ENCODE data around the gene BRMS1. TPM values are rescaled to one million over a fixed set of nuclear protein-coding genes. Genes with fewer than 3 reads are reported as not detected.

BRMS1 gene
- total RNA-seq, 1 experiment from 2014 or later = 80.5 TPM

- no peak for TF ChIP-seq POLR2AphosphoS5 (IDR thresholded peaks at IDR 0.05; ENCODE audit: low read depth, low read length)
- no peak for TF ChIP-seq CTCF (IDR thresholded peaks at IDR 0.05)
- TF ChIP-seq TCF7L2 (IDR thresholded peaks at IDR 0.05; ENCODE audit: low read depth, low read length) = no peak
- TF ChIP-seq, protein P1, sequence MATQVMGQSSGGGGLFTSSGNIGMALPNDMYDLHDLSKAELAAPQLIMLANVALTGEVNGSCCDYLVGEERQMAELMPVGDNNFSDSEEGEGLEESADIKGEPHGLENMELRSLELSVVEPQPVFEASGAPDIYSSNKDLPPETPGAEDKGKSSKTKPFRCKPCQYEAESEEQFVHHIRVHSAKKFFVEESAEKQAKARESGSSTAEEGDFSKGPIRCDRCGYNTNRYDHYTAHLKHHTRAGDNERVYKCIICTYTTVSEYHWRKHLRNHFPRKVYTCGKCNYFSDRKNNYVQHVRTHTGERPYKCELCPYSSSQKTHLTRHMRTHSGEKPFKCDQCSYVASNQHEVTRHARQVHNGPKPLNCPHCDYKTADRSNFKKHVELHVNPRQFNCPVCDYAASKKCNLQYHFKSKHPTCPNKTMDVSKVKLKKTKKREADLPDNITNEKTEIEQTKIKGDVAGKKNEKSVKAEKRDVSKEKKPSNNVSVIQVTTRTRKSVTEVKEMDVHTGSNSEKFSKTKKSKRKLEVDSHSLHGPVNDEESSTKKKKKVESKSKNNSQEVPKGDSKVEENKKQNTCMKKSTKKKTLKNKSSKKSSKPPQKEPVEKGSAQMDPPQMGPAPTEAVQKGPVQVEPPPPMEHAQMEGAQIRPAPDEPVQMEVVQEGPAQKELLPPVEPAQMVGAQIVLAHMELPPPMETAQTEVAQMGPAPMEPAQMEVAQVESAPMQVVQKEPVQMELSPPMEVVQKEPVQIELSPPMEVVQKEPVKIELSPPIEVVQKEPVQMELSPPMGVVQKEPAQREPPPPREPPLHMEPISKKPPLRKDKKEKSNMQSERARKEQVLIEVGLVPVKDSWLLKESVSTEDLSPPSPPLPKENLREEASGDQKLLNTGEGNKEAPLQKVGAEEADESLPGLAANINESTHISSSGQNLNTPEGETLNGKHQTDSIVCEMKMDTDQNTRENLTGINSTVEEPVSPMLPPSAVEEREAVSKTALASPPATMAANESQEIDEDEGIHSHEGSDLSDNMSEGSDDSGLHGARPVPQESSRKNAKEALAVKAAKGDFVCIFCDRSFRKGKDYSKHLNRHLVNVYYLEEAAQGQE (IDR thresholded peaks at IDR 0.05; ENCODE audit: insufficient read depth in 1 of 2, low read depth in 2 of 2, low read length in 1 of 2) = no peak
- no peak for TF ChIP-seq SIN3A (IDR thresholded peaks at IDR 0.05; ENCODE audit: borderline replicate concordance, insufficient read depth, low read depth, low read length)
- ChIA-PET POLR2A (no interaction called here), CTCF (no interaction called here)
- Histone ChIP-seq H3K27me3 (ENCODE audit: control insufficient read depth, insufficient read depth, low read length) (no peaks in the 10 kb centered on the region), H3K9me3 (ENCODE audit: control insufficient read depth, insufficient read depth, low read depth, low read length) (no peaks in the 10 kb centered on the region), H3K36me3 (ENCODE audit: control insufficient read depth, insufficient read depth, low read length) (no peaks in the 10 kb centered on the region; the same call in none of the 2 replicates), H3K4me3 (ENCODE audit: low read depth in 2 of 2, low read length in 2 of 2) (peak overlapping the region; percentile 58 to 61), H3K27ac (ENCODE audit: low read length) (no peak overlapping the region), H3K4me1 (ENCODE audit: control insufficient read depth, insufficient read depth, low read length) (peaks cover 13% of the 10 kb centered on the region)
- no TSS peak for BruUV-seq (replicated peaks)
- no peak for ATAC-seq
- in situ Hi-C loops (cut with HindIII; ENCODE audit: low pct_unique_long_range_greater_than_20kb, low sequenced_read_pairs) = no loop called here
- DNase-seq (ENCODE audit: low read depth, low spot score) = no peak
- intact Hi-C loops (cut with micrococcal nuclease; ENCODE audit: unreplicated experiment) = no loop called here
Observed at GRCh38 chr11:66292543-66293332, 52.2 kb downstream of the BRMS1 start.

- Histone ChIP-seq H3K36me3 (ENCODE audit: control insufficient read depth, insufficient read depth, low read length) (no peaks in the 10 kb centered on the region; the same call in none of the 2 replicates), H3K4me1 (ENCODE audit: control insufficient read depth, insufficient read depth, low read length) (peaks cover 17% of the 10 kb centered on the region), H3K9me3 (ENCODE audit: control insufficient read depth, insufficient read depth, low read depth, low read length) (no peaks in the 10 kb centered on the region), H3K4me3 (ENCODE audit: low read depth in 2 of 2, low read length in 2 of 2) (peak within 1 kb of the TSS; percentile 61 to 62), H3K27me3 (ENCODE audit: control insufficient read depth, insufficient read depth, low read length) (no peaks in the 10 kb centered on the region), H3K27ac (ENCODE audit: low read length) (no peak within 1 kb of the TSS; the same call in 1 of the 2 replicates)
- ChIA-PET CTCF (interaction anchor here (0.6 to 1.0 kb wide), 2 partner anchors 10 to 44 kb away, joined by 3 to 6 read pairs; partner anchors contain the start of gene RIN1), POLR2A (interaction anchor here (0.6 to 1.3 kb wide), 2 partner anchors 11 to 145 kb away, joined by 6 to 9 read pairs; no protein-coding TSS in a partner anchor)
- intact Hi-C loops (cut with micrococcal nuclease; ENCODE audit: unreplicated experiment) (no loop called here), in situ Hi-C loops (cut with HindIII; ENCODE audit: low pct_unique_long_range_greater_than_20kb, low sequenced_read_pairs) (no loop called here)
- no peak for DNase-seq (ENCODE audit: low read depth, low spot score)
- BruUV-seq (replicated peaks) = no TSS peak
- ATAC-seq = no peak
- no peak for TF ChIP-seq POLR2AphosphoS5 (IDR thresholded peaks at IDR 0.05; ENCODE audit: low read depth, low read length)
- TF ChIP-seq SIN3A (IDR thresholded peaks at IDR 0.05; ENCODE audit: borderline replicate concordance, insufficient read depth, low read depth, low read length) = no peak
- TF ChIP-seq TCF7L2 (IDR thresholded peaks at IDR 0.05; ENCODE audit: low read depth, low read length) = no peak
- TF ChIP-seq, protein P1 (IDR thresholded peaks at IDR 0.05; ENCODE audit: insufficient read depth in 1 of 2, low read depth in 2 of 2, low read length in 1 of 2) = no peak
- no peak for TF ChIP-seq CTCF (IDR thresholded peaks at IDR 0.05)
Observed at GRCh38 chr11:66291706-66292542, 53.0 kb downstream of the BRMS1 start, which contains the start of gene TMEM151A. Gene TMEM151A, plus strand, starts transcription at chr11:66291894. Its CDS starts 120 bp downstream, at chr11:66292014.
